H9 (cell line): ENCODE results near the gene MAGEA6. TPM values are rescaled to one million over a fixed set of nuclear protein-coding genes. Genes with fewer than 3 reads are reported as not detected.
"Not testable (repeated sequence)": the region's sequence is repeated elsewhere in the genome, so short reads cannot be mapped to it uniquely, and the experiment has no call there.

ENCODE experiments used
- DNase-seq: peaks from one replicate; pipeline ENCODE4 v3.0.0-alpha.2; 2017
- H2AFZ ChIP-seq: one replicate; pipeline ENCODE4 v1.6.1; 2013; ENCODE audit warnings: mild to moderate bottlenecking, low read length, control low read depth, moderate library complexity
- H2AK5ac ChIP-seq: 2 replicates; pipeline ENCODE4 v1.6.1; 2013; ENCODE audit warnings: low read length, control low read depth, mixed read lengths; ENCODE audit not compliant: insufficient read length
- H2BK120ac ChIP-seq: one replicate; pipeline ENCODE4 v1.6.1; 2013; ENCODE audit warnings: low read depth, mild to moderate bottlenecking, low read length, control low read depth, inconsistent platforms; ENCODE audit not compliant: poor library complexity, severe bottlenecking
- H2BK12ac ChIP-seq: 2 replicates; pipeline ENCODE4 v1.6.1; 2013; ENCODE audit warnings: low read length, control low read depth, mixed read lengths, low read depth; ENCODE audit not compliant: insufficient read length
- H2BK15ac ChIP-seq: 2 replicates; pipeline ENCODE4 v1.6.1; 2013; ENCODE audit warnings: low read depth, low read length, control low read depth
- H2BK20ac ChIP-seq: one replicate; pipeline ENCODE4 v1.6.1; 2013; ENCODE audit warnings: low read depth, mild to moderate bottlenecking, low read length, control low read depth, inconsistent platforms; ENCODE audit not compliant: poor library complexity, severe bottlenecking
- H2BK5ac ChIP-seq: 2 replicates; pipeline ENCODE4 v1.6.1; 2013; ENCODE audit warnings: low read length, control low read depth, mixed read lengths; ENCODE audit not compliant: insufficient read length
- H3K14ac ChIP-seq: 2 replicates; pipeline ENCODE4 v1.6.1; 2013; ENCODE audit warnings: low read length, control low read depth; ENCODE audit not compliant: insufficient read depth
- H3K18ac ChIP-seq: 2 replicates; pipeline ENCODE4 v1.6.1; 2013; ENCODE audit warnings: low read depth, mild to moderate bottlenecking, mixed read lengths, low read length, control low read depth; ENCODE audit not compliant: insufficient read length
- H3K23ac ChIP-seq: 2 replicates; pipeline ENCODE4 v1.6.1; 2013; ENCODE audit warnings: low read length, control low read depth, mixed read lengths, low read depth; ENCODE audit not compliant: insufficient read length
- H3K23me2 ChIP-seq: 2 replicates; pipeline ENCODE4 v1.6.1; 2013; ENCODE audit warnings: low read depth, mild to moderate bottlenecking, mixed read lengths, low read length, control low read depth; ENCODE audit not compliant: insufficient read length, poor library complexity, severe bottlenecking
- H3K27ac ChIP-seq: 2 replicates; pipeline ENCODE4 v1.5.1; 2013; ENCODE audit warnings: low read length, control low read depth, mixed read lengths, low read depth; ENCODE audit not compliant: insufficient read length
- H3K27me3 ChIP-seq: 2 replicates; pipeline ENCODE4 v1.6.1; 2013; ENCODE audit warnings: low read length, control low read depth, inconsistent platforms; ENCODE audit not compliant: insufficient read depth
- H3K4ac ChIP-seq: 2 replicates; pipeline ENCODE4 v1.6.1; 2013; ENCODE audit warnings: low read depth, mild to moderate bottlenecking, control low read depth, inconsistent platforms, low read length, moderate library complexity
- H3K4me1 ChIP-seq: 2 replicates; pipeline ENCODE4 v1.6.1; 2013; ENCODE audit warnings: low read length, control low read depth, inconsistent platforms; ENCODE audit not compliant: insufficient read depth
- H3K4me2 ChIP-seq: 2 replicates; pipeline ENCODE4 v1.6.1; 2013; ENCODE audit warnings: low read length, control low read depth, mixed read lengths; ENCODE audit not compliant: insufficient read length, insufficient read depth
- H3K56ac ChIP-seq: 2 replicates; pipeline ENCODE4 v1.6.1; 2013; ENCODE audit warnings: low read depth, mild to moderate bottlenecking, mixed read lengths, low read length, control low read depth; ENCODE audit not compliant: insufficient read length
- H3K79me1 ChIP-seq: 2 replicates; pipeline ENCODE4 v1.6.1; 2013; ENCODE audit warnings: low read depth, mild to moderate bottlenecking, moderate library complexity, low read length, control low read depth, inconsistent platforms; ENCODE audit not compliant: insufficient read depth, poor library complexity, severe bottlenecking
- H3K79me2 ChIP-seq: 2 replicates; pipeline ENCODE4 v1.6.1; 2013; ENCODE audit warnings: low read length, control low read depth, inconsistent platforms; ENCODE audit not compliant: insufficient read depth
- H3K9ac ChIP-seq: 2 replicates; pipeline ENCODE4 v1.6.1; 2013; ENCODE audit warnings: low read length, control low read depth, mixed read lengths; ENCODE audit not compliant: insufficient read length; ENCODE audit errors: extremely low read depth
- H3K9me3 ChIP-seq: one replicate; pipeline ENCODE4 v1.6.1; 2013; ENCODE audit warnings: low read depth, low read length, inconsistent platforms; ENCODE audit not compliant: control insufficient read depth
- H3T11ph ChIP-seq: one replicate; pipeline ENCODE4 v1.6.1; 2013; ENCODE audit warnings: mild to moderate bottlenecking, low read length, control low read depth, inconsistent platforms
- H4K20me1 ChIP-seq: one replicate; pipeline ENCODE4 v1.6.1; 2013; ENCODE audit not compliant: control insufficient read depth, insufficient read length, insufficient read depth
- H4K5ac ChIP-seq: 2 replicates; pipeline ENCODE4 v1.6.1; 2013; ENCODE audit warnings: low read depth, mild to moderate bottlenecking, mixed read lengths, low read length, control low read depth; ENCODE audit not compliant: insufficient read length
- H4K8ac ChIP-seq: replicated peaks from 2 replicates; pipeline ENCODE4 v1.6.1; 2013; ENCODE audit warnings: low read length, control low read depth, mixed read lengths, low read depth; ENCODE audit not compliant: insufficient read length
- H4K91ac ChIP-seq: 2 replicates; pipeline ENCODE4 v1.6.1; 2013; ENCODE audit warnings: low read depth, mild to moderate bottlenecking, moderate library complexity, mixed read lengths, low read length, control low read depth; ENCODE audit not compliant: insufficient read length
- H3K27ac Mint-ChIP-seq, 3 experiments: 2 replicates in 2 of 3; 3 replicates in 1 of 3; pipeline ENCODE4 v1.8.0; 2020 to 2021; ENCODE audit warnings: mixed read lengths in 3 of 3, mild to moderate bottlenecking in 1 of 3, moderate library complexity in 1 of 3
- H3K27me3 Mint-ChIP-seq: 2 replicates; pipeline ENCODE4 v1.8.0; 2021; ENCODE audit warnings: low read depth, mild to moderate bottlenecking, moderate library complexity, mixed read lengths
- H3K36me3 Mint-ChIP-seq, 3 experiments: 2 replicates in 2 of 3; 3 replicates in 1 of 3; pipeline ENCODE4 v1.8.0; 2020 to 2021; ENCODE audit warnings: low read depth in 3 of 3, mixed read lengths in 3 of 3; ENCODE audit not compliant: insufficient read depth in 1 of 3
- H3K4me1 Mint-ChIP-seq, 2 experiments: 2 replicates each; pipeline ENCODE4 v1.8.0; 2020; ENCODE audit warnings: mixed read lengths in 2 of 2
- H3K4me3 Mint-ChIP-seq, 2 experiments: 2 replicates in 1 of 2; 3 replicates in 1 of 2; pipeline ENCODE4 v1.8.0; 2020 to 2021; ENCODE audit warnings: mild to moderate bottlenecking in 2 of 2, mixed read lengths in 2 of 2, moderate library complexity in 1 of 2
- H3K9me3 Mint-ChIP-seq, 2 experiments: 2 replicates in 1 of 2; 3 replicates in 1 of 2; pipeline ENCODE4 v1.8.0; 2020; ENCODE audit warnings: mild to moderate bottlenecking in 2 of 2, mixed read lengths in 2 of 2, moderate library complexity in 1 of 2
- WGBS: extraction: QIAGEN DNeasy Blood & Tissue Kit; methylation state at CpG from one replicate; pipeline ENCODE4 v1.1.7; 2013; ENCODE audit warnings: missing lambda C conversion rate, low lambda C conversion rate, mixed read lengths; ENCODE audit not compliant: insufficient read length; ENCODE audit errors: extremely low coverage; 5-methylcytosine and 5-hydroxymethylcytosine counted together
- long read RNA-seq: library from polyadenylated mRNA; unstranded; transcript quantifications from one replicate; pipeline ENCODE4 v2.0.0, GENCODE V29; 2020
- total RNA-seq: library from RNA; stranded (reverse); gene quantifications from 2 replicates; pipeline ENCODE4 v1.2.1, GENCODE V29; 2021

MAGEA6 gene
- total RNA-seq = not detected in 2 replicates
- long read RNA-seq = 0 reads

DNA sequence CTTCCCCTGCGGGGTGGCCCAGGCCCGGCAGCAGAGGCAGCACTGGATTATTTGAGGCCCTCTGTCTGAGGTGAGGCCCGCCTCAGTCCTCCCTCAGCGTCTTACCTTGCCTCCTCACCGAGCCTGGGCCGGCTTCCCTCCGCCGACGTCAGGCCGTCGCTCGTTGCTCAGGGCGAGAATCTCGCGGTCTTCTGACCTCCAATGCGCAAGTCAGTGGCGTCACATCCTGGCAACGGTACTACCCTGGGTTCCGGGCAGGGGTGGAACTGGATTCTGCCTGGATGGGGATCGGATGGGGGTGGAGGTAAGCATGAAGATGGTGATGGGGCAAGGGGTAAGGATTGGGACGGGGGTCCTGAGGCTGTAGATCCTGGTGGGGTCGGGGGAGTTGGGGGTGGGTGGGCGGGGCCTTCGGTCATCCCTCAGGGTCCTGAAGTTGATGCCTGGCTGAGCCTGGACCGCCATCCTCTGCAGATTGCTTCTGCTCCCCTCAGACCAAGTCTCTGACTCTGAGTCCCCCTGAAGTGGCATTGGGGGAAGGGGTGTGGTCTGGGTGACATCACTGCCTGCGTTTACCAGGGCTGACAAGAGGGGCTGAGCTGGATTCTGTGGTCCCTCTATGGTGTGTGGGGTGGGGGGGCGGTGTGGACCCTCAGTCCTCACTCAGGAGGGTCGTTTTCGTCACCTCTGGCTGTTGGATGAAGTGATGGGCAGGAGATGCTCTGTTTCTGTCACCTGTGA lies at the start of gene MAGEA6:
MAGEA6 (minus strand) TSS at position 141 of the 741 bp plus-strand sequence. CDS start 2,039 bp downstream, outside the sequence.
- H3K18ac ChIP-seq, H3K4me2 ChIP-seq, H3K4me1 Mint-ChIP-seq, H3K14ac ChIP-seq, H2BK12ac ChIP-seq, H3K23me2 ChIP-seq, H4K5ac ChIP-seq, H4K20me1 ChIP-seq, H3K36me3 Mint-ChIP-seq, H3K79me1 ChIP-seq, H3K9me3 Mint-ChIP-seq, H2BK20ac ChIP-seq, H2AFZ ChIP-seq, H3K23ac ChIP-seq, H4K8ac ChIP-seq, H2BK15ac ChIP-seq, H3K4me1 ChIP-seq, H3K9ac ChIP-seq, H3T11ph ChIP-seq, H2BK5ac ChIP-seq, H3K4ac ChIP-seq, DNase-seq, H3K4me3 Mint-ChIP-seq, H2BK120ac ChIP-seq, H3K9me3 ChIP-seq, H3K27me3 Mint-ChIP-seq, H3K27ac Mint-ChIP-seq, H3K56ac ChIP-seq, H4K91ac ChIP-seq, H2AK5ac ChIP-seq, H3K79me2 ChIP-seq, H3K27ac ChIP-seq, H3K27me3 ChIP-seq: not testable (repeated sequence)
- WGBS = no CpG with 5 or more reads among the region's 29 CpGs
